Measurements from ENCODE around the gene SOX18.
"Not testable (repeated sequence)": the region's sequence is repeated elsewhere in the genome, so short reads cannot be mapped to it uniquely, and the experiment has no call there.

SOX18 gene

DNA sequence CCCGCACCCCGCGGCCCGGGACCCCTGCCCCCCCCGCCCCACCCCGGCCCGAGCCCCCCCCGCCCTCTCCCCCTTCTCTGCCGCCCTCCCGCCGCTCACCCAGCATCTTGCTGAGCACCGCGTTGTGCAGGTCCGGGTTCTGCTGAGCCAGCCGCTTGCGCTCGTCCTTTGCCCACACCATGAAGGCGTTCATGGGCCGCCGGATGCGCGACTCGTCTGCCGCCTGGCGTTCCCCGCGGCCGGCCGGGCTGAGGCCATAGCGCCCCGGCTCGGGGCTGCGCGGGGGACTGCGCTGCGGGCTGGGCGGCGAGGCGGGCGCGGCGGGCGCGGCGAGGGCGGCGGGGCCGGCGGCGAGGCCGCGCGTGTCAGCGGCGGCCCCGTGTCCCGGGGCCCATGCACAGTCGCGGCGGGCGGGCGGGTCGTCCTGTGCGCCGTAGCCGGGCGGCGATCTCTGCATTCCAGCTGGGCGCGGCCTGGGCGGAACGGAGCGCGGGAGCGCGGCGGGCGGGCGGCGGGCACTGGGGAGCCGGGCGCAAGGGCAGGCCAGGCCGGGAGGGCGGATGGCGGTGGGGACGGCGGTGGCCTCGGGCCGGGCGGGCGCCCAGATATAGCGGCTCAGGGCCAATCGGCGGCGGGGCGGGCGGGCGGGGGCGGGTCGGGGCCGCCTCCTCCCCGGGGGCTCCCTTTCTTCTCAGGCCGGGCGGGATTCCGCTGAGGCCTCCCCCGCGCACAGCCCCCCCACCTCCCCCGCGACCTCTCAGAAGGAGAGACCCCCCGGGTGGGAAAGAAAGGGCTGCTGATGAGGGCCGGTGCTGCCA, at the start of gene SOX18:
Gene SOX18 (minus strand): TSS at position 580 of the 818 bp plus-strand sequence. CDS start 123 bp downstream, at position 457.
- H3K4me3 ChIP-seq (ENCODE audit: low read depth, low read length), result peak within 1 kb of the TSS; percentile 13

DNA sequence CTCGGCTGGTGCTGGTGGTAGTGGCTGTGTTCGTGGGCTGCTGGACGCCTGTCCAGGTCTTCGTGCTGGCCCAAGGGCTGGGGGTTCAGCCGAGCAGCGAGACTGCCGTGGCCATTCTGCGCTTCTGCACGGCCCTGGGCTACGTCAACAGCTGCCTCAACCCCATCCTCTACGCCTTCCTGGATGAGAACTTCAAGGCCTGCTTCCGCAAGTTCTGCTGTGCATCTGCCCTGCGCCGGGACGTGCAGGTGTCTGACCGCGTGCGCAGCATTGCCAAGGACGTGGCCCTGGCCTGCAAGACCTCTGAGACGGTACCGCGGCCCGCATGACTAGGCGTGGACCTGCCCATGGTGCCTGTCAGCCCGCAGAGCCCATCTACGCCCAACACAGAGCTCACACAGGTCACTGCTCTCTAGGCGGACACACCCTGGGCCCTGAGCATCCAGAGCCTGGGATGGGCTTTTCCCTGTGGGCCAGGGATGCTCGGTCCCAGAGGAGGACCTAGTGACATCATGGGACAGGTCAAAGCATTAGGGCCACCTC, 49.1 kb upstream of the SOX18 start:
- no peak overlapping the region for H3K4me3 ChIP-seq (ENCODE audit: low read depth, low read length)

DNA sequence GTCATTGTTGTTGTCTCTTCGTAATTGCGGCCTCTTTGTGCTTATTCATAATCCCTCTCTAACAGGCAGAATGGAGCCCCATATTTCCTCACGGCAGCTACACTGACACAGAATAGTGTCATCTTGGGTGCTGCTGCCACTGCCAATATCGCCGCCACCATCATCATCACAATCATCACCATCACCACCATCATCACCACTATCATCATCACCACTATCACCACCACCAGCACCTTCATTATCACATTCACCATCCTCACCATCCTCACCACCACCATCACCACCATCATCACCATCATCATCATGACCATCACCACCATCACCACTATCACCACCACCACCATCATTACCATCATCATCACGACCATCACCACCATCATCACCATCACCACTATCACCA, 47.1 kb upstream of the SOX18 start:
- H3K4me3 ChIP-seq (ENCODE audit: low read depth, low read length), result no peak overlapping the region

DNA sequence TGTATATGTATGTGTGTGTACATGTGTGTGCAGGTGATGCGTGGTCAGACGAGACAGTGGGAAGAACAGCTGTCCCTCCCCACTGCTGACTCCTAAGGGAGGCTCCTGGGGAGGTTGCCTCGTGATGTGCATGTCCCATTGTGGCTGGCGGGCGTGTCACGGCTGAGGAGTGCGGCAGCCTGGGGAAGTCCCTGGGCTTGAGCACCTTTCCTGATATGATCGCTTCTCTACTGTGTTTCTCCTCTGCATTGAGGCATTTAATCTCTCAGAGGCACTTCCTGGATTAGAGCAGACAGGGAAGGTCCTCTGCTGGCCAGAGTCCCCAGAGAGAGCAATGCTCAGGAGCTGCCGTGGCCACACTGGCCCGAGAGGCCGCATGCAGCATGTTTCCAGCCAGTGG, 46.5 kb upstream of the SOX18 start:
- H3K4me3 ChIP-seq (ENCODE audit: low read depth, low read length), result no peak overlapping the region

DNA sequence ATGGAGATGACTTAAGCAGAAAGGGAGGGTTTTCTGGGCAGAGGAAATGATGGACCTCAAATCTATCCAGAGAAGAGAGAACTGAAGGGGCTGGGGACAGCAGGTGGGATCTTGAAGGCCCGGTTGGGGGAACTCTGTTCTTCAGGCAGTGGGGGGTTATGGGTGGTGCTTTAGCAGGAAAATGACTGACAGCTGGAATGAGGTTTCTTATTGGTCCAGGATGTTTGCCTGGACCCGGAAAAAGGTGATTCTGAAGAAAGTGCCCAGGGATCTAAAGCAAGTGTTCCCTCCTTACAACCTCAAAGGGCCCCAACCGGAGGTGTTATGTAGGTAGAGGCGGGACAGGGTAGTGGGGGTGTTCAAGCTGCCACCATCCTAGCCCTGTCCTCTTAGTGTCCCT, 46.0 kb upstream of the SOX18 start:
- H3K4me3 ChIP-seq (ENCODE audit: low read depth, low read length), result no peak overlapping the region

DNA sequence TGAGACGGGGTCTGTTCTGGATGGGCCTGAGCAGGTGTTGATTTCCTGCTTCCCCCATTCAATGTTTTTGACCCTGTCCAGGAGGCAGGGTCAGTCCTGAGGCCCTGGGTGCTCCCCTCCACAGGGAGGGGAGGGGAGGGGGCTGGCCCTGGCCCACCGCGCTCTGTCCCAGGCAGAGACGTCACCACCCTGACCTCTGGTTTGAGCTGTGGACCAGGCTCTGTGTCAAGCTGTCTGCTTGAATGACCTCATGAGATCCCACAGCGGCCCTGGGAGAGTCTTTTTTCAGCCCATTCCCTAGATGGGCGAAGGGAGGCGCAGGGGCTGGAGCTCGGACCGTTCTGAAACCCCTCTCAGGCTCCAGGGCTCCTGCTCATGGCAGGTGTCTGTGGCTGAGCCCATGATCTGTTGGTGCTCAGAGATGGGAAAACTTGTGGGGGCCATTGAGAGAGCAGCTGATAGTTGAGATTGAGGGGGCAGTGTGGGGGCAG, 43.6 kb upstream of the SOX18 start:
- H3K4me3 ChIP-seq (ENCODE audit: low read depth, low read length), result no peak overlapping the region

DNA sequence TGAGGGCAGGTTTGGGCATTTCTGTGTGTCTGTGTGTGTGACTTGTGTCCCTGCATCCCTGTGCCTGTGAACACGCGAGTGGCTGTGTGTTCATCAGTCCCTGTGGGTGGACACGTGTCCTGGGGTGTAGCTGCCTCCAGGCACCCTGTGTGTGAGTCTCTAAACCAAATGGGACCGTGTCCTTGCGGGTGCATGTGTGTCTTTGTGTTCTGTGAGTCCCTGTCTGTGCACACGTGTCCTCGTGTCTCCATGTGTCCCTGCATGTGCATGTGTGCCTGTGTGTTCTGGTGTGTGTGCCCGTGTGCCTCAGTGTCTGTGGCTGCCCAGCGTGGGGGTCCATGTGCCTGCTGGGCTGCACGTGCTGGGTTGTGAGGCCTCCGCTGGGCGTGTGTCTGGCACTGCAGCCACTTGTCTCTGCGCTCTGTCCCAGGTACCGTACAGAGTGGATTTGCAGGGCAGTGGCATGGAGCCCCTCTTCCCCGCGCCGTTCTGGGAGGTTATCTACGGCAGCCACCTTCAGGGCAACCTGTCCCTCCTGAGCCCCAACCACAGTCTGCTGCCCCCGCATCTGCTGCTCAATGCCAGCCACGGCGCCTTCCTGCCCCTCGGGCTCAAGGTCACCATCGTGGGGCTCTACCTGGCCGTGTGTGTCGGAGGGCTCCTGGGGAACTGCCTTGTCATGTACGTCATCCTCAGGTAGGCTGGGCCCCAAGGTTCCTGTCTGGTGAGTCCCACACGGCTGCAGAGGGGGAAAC, 43.0 kb upstream of the SOX18 start:
- no peak overlapping the region for H3K4me3 ChIP-seq (ENCODE audit: low read depth, low read length)

DNA sequence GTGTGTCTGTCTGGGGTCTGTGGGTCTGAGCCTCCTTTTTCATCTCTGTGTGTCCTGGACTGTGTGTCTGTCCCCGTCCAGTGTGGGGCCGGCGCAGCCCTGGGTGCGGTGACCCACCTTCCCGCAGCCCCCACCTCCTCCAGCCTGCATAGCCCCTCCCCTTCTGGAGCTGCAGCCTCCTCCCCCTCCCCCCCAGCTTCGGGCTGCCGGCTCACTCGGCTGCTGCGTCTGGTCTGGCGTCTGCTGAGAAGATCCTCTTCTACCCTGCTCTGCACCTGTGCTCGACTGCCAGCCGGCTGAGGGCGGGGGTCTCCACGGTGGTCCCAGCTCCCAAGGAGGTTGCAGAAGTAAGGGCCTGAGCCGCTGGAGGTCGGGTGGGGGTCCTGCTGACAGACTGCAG, 42.3 kb upstream of the SOX18 start:
- no peak overlapping the region for H3K4me3 ChIP-seq (ENCODE audit: low read depth, low read length)

DNA sequence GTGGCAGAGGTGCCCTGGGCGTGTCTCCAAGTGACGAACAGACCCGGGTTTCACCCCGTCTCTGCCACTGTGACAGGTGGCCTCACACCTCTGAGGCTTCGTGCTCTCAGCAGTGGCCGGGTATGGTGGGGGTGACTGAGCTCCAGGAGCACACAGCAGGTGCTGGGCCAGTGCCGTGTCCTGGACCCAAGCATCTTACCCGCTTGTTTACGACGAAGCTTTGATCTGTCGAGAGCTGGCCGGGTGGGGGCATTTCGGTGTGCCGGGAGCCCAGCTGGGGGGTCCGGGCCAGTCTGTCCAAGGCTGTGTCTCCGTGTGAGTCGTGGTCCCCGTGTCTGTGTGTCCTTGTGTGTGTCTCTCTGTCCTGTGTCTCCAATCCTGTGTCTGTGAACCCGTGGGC, 41.9 kb upstream of the SOX18 start:
- H3K4me3 ChIP-seq (ENCODE audit: low read depth, low read length), result no peak overlapping the region

DNA sequence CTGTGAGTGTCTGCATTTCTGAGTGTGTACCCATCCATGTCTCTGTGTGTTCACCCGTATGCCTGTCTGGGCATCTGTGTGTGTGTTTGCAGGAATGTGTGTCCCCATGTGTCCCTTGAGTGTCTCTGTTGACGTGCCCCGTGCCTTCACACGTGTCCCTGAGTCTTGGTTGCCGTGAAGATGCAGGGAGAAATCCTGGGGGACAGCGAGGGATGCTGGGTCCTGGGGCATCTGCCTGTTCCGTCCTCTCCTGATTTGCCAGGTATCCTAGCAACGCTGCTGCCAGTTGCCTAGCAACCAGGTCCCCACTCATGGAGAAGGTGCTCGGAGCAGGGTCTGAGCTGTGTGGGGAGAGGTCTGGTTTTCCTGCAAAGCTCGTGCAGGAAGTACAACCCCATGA, 40.7 kb upstream of the SOX18 start:
- no peak overlapping the region for H3K4me3 ChIP-seq (ENCODE audit: low read depth, low read length)

DNA sequence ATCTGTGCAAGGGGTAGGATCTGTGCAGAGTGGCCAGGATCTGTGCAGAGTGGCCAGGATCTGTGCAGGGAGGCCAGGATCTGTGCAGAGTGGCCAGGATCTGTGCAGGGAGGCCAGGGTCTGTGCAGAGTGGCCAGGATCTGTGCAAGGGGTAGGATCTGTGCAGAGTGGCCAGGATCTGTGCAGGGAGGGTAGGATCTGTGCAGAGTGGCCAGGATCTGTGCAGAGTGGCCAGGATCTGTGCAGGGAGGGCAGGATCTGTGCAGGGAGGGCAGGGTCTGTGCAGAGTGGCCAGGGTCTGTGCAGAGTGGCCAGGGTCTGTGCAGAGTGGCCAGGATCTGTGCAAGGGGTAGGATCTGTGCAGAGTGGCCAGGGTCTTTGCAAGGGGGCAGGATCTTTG, 39.1 kb upstream of the SOX18 start:
- not testable (repeated sequence) for H3K4me3 ChIP-seq (ENCODE audit: low read depth, low read length)

DNA sequence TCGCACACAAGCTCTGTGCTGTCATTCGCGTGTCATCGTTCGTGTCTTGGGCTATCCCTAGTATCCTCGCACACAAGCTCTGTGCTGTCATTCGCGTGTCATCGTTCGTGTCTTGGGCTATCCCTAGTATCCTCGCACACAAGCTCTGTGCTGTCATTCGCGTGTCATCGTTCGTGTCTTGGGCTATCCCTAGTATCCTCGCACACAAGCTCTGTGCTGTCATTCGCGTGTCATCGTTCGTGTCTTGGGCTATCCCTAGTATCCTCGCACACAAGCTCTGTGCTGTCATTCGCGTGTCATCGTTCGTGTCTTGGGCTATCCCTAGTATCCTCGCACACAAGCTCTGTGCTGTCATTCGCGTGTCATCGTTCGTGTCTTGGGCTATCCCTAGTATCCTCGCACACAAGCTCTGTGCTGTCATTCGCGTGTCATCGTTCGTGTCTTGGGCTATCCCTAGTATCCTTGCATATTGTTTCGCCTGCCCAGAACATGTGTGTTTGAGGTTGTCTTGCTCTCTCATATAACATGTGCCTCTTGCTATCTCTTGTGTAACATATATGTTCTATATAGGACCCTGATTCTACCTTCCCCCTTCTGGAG, 37.9 kb upstream of the SOX18 start:
- H3K4me3 ChIP-seq (ENCODE audit: low read depth, low read length), result not testable (repeated sequence)

DNA sequence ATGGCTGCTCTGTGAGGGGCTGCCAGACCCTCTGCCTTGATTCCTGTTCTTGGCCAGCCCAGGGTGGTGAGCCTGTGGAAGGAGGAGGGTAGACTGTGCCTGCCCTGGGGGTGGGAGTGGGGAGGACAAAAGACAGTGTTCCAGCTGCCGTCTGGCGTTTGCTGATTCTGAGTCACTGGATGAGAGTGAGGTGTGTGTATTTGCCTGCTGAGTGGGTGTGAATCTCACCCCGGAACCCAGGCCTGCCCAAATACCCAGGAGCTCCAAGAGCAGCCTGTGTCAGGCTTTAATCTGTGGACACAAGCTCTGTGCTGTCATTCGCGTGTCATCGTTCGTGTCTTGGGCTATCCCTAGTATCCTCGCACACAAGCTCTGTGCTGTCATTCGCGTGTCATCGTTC, 37.4 kb upstream of the SOX18 start:
- no peak overlapping the region for H3K4me3 ChIP-seq (ENCODE audit: low read depth, low read length)

DNA sequence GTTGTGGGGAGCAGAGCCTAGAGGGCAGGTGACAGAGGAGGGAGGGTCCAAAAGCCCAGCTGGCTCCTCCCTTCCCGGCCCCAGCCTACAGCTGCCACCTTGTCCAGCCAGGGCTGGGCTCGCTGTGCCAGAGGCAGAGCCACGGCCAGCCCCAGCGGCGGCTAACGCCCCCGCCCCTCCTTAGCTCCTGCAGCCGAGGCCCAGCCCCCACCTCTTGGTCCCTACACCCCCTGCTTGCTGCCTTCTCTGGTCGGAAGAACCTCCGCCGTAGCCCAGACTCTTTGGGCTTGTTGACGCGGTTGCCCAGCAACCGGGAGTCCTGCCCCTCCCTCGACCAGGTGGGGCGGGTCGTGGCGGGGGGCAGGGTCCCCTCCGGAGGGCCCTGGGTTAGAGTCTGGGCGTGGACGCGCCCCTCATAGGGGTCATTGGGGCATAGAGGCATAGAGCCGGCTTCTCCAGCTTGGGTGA, 35.3 kb upstream of the SOX18 start:
- no peak overlapping the region for H3K4me3 ChIP-seq (ENCODE audit: low read depth, low read length)

DNA sequence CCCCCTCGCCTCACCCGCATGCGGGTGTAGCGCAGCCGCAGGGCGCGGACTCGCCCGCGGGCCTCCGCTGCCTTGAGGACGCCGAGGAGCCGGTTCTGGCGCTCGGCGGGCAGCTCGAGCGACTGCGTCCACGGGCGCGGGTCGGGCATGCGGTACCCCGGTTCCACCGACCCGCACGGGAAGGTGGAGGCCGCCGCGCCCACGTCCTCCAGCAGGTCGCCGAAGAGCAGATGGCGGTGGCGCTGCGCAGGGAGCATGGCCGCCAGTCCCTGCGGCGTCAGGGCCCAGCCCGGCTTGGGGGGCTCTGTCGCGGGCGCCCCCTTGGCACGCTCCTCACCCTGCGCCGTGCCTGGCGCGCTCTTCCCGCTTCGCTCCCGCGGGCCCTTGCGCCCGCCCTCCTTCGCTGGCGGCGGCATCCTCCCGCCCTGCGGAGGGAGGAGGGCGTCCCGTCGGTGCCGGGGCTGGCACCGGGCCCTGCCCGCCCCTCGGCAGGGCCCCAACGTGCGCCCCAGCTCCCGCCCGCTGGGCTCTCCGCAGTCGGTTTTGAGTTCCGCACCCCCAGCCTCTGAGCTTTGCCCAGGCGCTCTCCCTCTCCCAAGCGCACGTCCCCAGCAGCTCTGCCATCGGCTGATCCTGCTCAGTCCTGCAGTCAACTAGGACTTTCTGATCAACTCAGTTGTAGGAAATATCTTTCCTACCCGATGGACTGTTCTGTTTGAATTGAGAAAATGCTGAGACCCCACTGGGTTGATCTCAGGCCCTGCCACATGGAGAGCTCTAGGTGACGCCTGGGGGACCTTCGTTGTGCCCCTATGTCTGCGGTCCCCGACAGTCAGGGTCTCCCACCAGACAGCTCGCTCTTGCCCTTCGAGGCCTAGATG, 34.6 kb upstream of the SOX18 start, which contains the start of gene LKAAEAR1:
Gene LKAAEAR1 (minus strand): TSS at position 595 of the 881 bp plus-strand sequence. CDS start 179 bp downstream, at position 416.
- peak within 1 kb of the TSS; percentile 53 for H3K4me3 ChIP-seq (ENCODE audit: low read depth, low read length)

DNA sequence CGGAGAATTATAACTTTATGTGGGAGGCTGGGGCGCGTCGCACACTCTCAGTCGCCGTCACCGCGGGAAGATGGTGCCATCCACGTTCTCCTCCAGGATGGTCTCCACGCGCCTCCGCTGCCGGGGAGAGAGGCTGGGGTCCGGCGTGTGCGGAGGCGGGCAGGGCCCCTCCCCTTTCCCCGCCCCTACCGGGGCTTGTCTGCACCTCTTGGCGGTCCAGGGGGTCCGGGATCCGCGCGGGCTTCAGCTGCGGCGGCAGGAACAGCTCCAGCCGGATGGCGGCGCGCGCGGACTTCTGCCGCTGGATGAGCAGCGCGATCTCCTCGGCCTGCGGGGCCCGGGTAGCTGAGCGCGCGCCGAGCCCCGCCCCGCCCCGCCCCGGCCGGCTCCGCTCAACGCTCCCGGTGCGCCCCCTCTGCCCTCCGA, 34.0 kb upstream of the SOX18 start:
- peak overlapping the region; percentile 53 for H3K4me3 ChIP-seq (ENCODE audit: low read depth, low read length)

DNA sequence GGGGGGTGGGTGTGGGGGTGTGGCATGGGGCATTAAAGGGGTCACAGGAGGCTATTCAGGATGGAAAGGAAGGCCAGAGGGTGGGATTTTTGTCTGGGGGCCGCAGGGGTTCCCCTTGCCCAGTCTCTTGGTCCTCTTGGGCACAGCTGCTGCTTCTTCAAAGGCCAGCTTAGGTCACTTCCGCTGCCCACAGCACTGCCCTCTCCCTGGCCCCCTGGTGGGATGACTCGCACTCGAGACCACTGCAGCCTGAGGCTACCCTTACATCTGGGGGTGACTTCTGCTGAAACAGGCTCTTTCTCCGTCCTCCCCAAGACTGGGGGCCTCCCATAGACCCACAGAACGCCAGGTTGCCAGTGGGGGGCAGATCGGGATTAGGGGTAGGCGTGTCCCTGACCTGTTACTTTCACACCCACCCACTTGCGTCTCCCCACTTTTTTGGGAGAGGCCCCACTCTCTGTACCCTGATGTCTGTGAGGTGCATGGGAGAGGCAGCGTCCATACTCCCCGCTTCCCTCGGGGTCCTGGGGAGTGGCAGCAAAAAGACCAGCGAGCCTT, 33.5 kb upstream of the SOX18 start:
- H3K4me3 ChIP-seq (ENCODE audit: low read depth, low read length), result peak overlapping the region; percentile 13

DNA sequence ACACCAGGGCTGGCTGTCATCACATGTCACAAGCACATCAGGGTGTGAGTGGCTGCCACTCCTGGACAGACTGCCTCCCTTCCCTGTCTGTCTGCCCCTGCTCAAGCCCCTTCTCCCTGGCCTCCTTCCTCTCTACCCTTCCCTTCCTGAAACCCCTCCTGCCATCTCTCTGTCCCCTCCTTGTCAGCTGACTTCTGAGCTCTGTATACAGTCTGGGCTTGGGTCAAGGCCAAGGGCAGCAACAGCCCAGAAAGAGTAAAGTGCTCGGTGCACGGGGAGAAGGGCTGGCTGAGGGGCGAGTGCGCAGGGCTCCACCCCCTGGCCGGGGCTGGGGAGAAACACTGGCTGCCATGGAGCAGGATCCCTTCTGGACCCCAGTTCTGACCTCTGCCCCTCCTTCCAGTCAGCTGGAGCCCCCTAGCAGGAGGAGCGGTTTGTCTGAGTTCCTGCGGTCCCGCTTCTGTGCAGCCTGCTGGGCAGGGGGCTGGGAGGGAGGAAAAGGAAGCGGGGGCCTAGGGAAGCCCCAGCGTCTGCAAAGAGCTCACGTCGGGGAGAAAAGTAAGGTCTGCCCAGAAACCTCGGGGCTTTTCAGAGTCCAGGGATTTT, 32.8 kb upstream of the SOX18 start:
- no peak overlapping the region for H3K4me3 ChIP-seq (ENCODE audit: low read depth, low read length)

DNA sequence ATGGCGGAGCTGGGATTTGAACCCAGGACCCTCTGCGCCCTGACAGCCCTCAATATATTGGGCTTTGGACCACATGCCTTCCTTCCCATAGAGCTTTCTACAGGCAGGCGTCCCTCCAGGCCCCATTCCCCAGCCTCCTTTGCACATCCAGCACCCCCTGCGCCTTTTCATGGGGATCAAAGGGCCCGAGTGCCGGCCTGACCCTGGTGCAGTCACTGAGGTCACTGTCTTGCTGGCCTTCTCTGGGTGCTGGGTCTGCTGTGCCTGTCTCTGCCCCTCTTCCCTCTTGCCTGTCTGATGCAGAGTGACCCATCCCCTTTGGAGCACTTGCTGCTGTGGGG, 32.2 kb upstream of the SOX18 start:
- no peak overlapping the region for H3K4me3 ChIP-seq (ENCODE audit: low read depth, low read length)

Data from iPS-11a (cell line).